Measurements from ENCODE around the gene DNAAF2.
"Not testable (repeated sequence)": the region's sequence is repeated elsewhere in the genome, so short reads cannot be mapped to it uniquely, and the experiment has no call there.

The DNAAF2 gene, protein sequence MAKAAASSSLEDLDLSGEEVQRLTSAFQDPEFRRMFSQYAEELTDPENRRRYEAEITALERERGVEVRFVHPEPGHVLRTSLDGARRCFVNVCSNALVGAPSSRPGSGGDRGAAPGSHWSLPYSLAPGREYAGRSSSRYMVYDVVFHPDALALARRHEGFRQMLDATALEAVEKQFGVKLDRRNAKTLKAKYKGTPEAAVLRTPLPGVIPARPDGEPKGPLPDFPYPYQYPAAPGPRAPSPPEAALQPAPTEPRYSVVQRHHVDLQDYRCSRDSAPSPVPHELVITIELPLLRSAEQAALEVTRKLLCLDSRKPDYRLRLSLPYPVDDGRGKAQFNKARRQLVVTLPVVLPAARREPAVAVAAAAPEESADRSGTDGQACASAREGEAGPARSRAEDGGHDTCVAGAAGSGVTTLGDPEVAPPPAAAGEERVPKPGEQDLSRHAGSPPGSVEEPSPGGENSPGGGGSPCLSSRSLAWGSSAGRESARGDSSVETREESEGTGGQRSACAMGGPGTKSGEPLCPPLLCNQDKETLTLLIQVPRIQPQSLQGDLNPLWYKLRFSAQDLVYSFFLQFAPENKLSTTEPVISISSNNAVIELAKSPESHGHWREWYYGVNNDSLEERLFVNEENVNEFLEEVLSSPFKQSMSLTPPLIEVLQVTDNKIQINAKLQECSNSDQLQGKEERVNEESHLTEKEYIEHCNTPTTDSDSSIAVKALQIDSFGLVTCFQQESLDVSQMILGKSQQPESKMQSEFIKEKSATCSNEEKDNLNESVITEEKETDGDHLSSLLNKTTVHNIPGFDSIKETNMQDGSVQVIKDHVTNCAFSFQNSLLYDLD

DNA sequence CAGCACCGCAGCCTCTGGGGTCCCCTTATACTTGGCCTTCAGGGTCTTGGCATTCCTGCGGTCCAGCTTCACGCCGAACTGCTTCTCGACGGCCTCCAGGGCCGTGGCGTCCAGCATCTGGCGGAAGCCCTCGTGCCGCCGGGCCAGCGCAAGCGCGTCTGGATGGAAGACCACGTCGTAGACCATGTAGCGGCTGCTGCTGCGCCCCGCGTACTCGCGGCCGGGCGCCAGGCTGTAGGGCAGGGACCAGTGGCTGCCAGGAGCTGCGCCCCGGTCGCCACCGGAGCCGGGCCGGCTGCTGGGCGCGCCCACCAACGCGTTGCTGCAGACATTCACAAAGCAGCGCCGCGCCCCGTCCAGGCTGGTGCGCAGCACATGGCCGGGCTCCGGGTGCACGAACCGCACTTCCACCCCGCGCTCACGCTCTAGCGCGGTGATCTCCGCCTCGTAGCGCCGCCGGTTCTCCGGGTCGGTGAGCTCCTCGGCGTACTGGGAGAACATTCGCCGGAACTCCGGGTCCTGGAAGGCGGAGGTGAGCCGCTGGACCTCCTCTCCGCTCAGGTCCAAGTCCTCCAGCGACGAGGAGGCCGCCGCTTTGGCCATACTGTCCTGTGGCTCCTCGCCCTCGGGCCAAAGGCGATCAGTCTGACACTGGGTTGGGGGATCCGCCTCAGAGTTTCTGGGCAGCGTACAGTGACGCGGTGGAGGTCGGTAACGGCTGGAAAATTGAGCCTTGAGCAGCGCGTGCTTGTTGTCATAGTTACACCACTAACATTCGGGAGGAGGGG lies at the start of gene DNAAF2:
Gene DNAAF2, minus strand, starts transcription at position 698 of the 788 bp plus-strand sequence. Its CDS starts 95 bp downstream, at position 603.
- Histone ChIP-seq H3K9ac (ENCODE audit: low read depth, low read length) (peak within 1 kb of the TSS; percentile 99), H3K9me3 (ENCODE audit: control insufficient read depth, insufficient read depth, low read length) (no peaks in the 10 kb centered on the region), H3K36me3 (ENCODE audit: insufficient read depth, low read length) (peaks cover 7% of the 10 kb centered on the region; the same call in 1 of the 2 replicates), H3K4me1 (ENCODE audit: insufficient read depth, low read length) (no peaks in the 10 kb centered on the region)

DNA sequence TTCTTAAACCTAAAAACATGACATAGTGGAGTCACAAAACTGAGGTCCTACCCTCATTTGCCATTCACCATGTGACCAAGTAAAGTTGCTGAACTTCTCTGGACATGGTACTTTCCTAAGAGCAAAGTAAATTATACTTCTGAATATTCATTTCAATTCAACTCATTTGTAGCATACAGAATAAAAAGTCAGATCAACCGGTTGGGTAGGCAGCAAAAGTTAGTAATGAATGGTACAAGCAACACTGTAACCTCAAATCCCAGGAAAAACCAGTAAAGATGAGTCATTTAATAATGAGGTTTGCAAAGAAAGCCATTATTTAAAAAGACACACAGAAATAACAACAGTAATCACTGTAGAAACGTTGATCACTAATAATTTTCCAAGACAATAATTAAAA lies 44.2 kb upstream of the DNAAF2 start:
- no peak overlapping the region for H3K9ac ChIP-seq (ENCODE audit: low read depth, low read length)
- no peaks in the 10 kb centered on the region for H3K4me1 ChIP-seq (ENCODE audit: insufficient read depth, low read length)
- peaks cover 2% of the 10 kb centered on the region; the same call in 1 of the 2 replicates for H3K9me3 ChIP-seq (ENCODE audit: control insufficient read depth, insufficient read depth, low read length)
- no peaks in the 10 kb centered on the region for H3K36me3 ChIP-seq (ENCODE audit: insufficient read depth, low read length)

DNA sequence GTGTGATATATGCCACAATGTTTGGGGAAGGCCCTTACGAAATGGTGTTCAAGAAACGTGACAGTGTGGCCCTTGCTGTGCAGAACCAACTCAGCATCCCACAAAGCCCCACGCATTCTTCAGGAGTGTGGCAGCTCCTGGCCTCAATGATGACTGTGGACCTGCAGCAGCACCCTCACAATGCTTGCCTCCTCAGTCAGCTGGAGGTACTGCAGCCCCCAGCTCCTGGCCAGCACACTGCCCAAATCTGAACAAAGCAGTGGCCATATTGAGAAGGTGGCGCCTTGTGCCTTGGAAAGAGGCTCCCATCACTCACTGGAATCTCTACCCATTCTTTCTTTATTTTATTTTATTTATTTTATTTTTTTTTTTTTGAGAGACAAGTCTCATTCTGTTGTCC lies 42.6 kb upstream of the DNAAF2 start:
- Histone ChIP-seq H3K36me3 (ENCODE audit: insufficient read depth, low read length) (no peaks in the 10 kb centered on the region), H3K9me3 (ENCODE audit: control insufficient read depth, insufficient read depth, low read length) (peaks cover 2% of the 10 kb centered on the region; the same call in 1 of the 2 replicates), H3K9ac (ENCODE audit: low read depth, low read length) (no peak overlapping the region), H3K4me1 (ENCODE audit: insufficient read depth, low read length) (no peaks in the 10 kb centered on the region)

DNA sequence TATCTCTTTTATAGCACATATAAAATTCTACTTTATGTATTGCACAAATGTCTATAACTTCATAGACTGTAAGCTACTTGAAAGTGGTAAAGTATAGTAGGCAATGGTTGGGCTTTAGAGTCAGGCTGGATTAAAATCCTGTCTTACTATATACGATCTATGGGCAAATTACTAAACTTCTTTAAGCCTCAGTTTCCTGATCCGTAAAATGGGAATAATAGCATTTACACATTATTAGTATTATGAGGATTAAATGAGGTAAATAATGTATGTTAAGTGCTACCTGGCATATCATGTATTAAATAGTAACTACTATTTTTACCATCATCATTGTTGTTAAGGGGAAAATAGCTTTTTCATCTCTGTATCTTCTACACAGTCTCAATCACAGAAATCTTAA lies 38.5 kb upstream of the DNAAF2 start:
- peaks cover 2% of the 10 kb centered on the region; the same call in 1 of the 2 replicates for H3K9me3 ChIP-seq (ENCODE audit: control insufficient read depth, insufficient read depth, low read length)
- H3K9ac ChIP-seq (ENCODE audit: low read depth, low read length): no peak overlapping the region
- peaks cover 7% of the 10 kb centered on the region for H3K36me3 ChIP-seq (ENCODE audit: insufficient read depth, low read length)
- H3K4me1 ChIP-seq (ENCODE audit: insufficient read depth, low read length): no peaks in the 10 kb centered on the region

DNA sequence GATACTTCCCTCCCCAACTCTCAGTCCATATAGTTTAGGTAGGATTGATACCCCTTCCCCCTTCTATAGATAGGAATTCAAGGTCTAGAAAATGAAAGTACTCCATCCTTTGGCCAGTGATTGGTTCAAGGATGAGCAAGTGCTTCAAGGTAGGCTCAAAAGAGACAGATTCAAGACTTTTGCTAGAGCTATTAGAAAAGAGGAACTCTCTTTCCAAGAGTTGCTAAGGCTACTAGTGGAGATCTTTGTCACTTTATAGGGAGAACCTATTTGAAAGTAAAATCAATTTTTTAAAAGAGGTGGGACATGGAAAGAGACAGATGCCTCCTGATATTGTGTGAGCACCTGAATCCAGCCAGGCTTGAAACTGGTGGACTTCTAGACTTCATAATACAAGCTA lies 35.4 kb upstream of the DNAAF2 start:
- Histone ChIP-seq H3K9ac (ENCODE audit: low read depth, low read length) (no peak overlapping the region), H3K9me3 (ENCODE audit: control insufficient read depth, insufficient read depth, low read length) (no peaks in the 10 kb centered on the region), H3K4me1 (ENCODE audit: insufficient read depth, low read length) (no peaks in the 10 kb centered on the region), H3K36me3 (ENCODE audit: insufficient read depth, low read length) (peaks cover 7% of the 10 kb centered on the region)

DNA sequence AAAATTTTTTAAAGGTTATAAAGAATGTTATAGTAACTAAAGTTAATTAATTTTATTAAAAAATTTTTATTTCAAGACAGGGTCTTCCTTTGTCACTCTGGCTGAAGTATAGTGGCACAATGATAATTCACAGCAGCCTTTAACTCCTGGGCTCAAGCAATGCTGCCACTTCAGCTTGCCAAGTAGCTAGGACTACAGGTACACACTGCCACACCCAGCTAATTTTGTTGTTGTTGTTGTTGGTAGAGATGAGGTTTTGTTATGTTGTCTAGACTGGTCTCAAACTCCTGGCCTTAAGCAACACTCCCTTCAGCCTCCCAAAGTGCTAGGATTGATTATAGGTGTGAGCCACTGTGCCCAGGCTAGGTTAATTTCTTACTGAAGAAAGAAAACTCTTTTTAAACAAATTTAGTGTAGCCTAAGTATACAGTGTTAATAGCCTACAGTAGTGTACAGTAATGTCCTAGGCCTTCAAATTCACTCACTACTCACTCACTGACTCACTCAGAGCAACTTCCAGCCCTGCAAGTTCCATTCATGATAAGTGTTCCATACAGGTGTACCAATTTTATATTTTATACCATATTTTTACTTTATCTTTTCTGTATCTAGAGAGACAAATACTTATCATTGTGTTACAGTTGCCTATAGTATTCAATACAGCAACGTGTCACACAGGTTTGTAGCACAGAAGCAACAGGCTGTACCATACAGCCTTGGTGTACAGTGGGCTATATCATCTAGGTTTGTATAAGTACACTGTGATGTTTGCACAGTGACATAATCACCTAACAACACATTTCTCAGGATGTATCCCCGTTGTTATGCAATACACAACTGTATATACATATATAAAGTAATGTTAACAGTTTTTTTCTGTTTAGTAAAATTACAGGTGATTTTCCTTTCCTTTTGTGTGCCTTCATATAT lies 24.7 kb upstream of the DNAAF2 start:
- Histone ChIP-seq H3K9ac (ENCODE audit: low read depth, low read length) (no peak overlapping the region), H3K4me1 (ENCODE audit: insufficient read depth, low read length) (no peaks in the 10 kb centered on the region), H3K36me3 (ENCODE audit: insufficient read depth, low read length) (no peaks in the 10 kb centered on the region), H3K9me3 (ENCODE audit: control insufficient read depth, insufficient read depth, low read length) (no peaks in the 10 kb centered on the region)

DNA sequence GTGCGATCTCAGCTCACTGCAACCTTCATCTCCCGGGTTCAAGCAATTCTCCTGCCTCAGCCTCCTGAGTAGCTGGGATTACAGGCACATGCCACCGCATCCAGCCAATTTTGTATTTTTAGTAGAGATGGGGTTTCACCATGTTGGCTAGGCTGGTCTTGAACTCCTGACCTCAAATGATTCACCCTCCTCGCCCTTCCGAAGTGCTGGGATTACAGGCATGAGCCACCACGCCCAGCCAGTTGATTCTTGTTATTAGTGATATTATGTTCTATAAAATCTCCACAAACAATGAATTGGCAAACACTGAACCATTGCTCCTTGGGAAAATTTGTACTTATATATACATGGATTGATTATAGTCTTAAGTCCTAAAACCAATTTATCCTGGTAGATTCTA lies 22.5 kb upstream of the DNAAF2 start:
- not testable (repeated sequence) for H3K9me3 ChIP-seq (ENCODE audit: control insufficient read depth, insufficient read depth, low read length); H3K36me3 ChIP-seq (ENCODE audit: insufficient read depth, low read length); H3K9ac ChIP-seq (ENCODE audit: low read depth, low read length); H3K4me1 ChIP-seq (ENCODE audit: insufficient read depth, low read length)

DNA sequence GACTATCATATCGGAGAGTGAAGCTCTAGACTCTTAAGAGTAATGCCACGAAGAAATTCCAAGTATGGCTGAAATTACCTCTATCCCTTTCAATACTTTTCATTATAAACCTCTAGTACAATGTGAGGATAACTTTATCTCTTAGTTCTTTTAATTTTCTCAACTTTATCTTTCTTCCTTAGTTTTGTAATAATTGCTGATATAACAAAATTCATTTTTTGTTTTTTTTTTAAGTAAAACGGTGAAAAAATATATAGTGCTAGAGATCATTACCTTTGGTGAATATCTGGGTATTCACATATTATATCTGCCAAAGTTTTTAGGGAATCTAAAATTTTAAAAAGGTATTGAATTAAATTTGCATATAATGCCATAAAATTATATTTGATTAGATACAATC lies 19.5 kb upstream of the DNAAF2 start:
- Histone ChIP-seq H3K9me3 (ENCODE audit: control insufficient read depth, insufficient read depth, low read length) (no peaks in the 10 kb centered on the region), H3K4me1 (ENCODE audit: insufficient read depth, low read length) (no peaks in the 10 kb centered on the region), H3K9ac (ENCODE audit: low read depth, low read length) (no peak overlapping the region), H3K36me3 (ENCODE audit: insufficient read depth, low read length) (no peaks in the 10 kb centered on the region; the same call in 1 of the 2 replicates)

DNA sequence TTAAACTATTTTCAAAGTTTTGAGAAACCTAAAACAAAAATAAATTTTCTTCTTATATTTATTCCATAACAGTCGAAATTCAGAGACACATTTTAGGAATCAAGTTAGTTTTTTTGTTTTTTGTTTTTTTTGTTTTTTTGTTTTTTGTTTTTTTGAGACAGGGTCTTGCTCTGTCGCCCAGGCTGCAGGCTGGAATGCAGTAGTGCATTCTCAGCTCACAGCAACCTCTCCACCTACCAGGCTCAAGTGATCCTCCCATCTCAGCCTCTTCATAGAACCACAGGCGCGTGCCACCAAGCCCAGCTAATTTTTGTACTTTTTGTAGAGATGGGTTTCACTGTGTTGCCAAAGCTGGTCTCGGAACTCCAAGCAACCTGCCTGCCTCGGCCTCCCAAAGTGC lies 18.5 kb upstream of the DNAAF2 start:
- H3K36me3 ChIP-seq (ENCODE audit: insufficient read depth, low read length): no peaks in the 10 kb centered on the region; the same call in 1 of the 2 replicates
- no peak overlapping the region for H3K9ac ChIP-seq (ENCODE audit: low read depth, low read length)
- no peaks in the 10 kb centered on the region for H3K4me1 ChIP-seq (ENCODE audit: insufficient read depth, low read length)
- no peaks in the 10 kb centered on the region for H3K9me3 ChIP-seq (ENCODE audit: control insufficient read depth, insufficient read depth, low read length)

DNA sequence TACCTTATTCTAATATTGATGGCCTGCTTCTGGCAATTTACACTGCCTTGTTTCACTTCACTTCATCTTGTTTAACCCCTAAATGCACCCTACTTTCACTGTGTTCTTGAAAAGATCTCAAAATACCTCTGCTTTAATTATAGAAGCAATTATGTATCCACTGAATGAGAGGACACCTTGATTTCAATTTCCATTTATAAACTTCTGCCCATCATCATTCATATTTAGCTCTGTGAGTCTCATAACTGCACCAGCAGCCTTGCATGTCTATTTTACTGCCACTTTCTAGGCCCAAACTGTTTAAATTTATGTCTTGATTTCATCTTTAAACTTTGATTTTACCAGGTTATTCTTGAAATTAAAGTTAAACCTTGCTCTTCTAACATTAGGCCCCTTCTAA lies 7.1 kb upstream of the DNAAF2 start:
- H3K9me3 ChIP-seq (ENCODE audit: control insufficient read depth, insufficient read depth, low read length): no peaks in the 10 kb centered on the region
- H3K36me3 ChIP-seq (ENCODE audit: insufficient read depth, low read length): peaks cover 12% of the 10 kb centered on the region; the same call in 1 of the 2 replicates
- H3K9ac ChIP-seq (ENCODE audit: low read depth, low read length): no peak overlapping the region
- no peaks in the 10 kb centered on the region for H3K4me1 ChIP-seq (ENCODE audit: insufficient read depth, low read length)

DNA sequence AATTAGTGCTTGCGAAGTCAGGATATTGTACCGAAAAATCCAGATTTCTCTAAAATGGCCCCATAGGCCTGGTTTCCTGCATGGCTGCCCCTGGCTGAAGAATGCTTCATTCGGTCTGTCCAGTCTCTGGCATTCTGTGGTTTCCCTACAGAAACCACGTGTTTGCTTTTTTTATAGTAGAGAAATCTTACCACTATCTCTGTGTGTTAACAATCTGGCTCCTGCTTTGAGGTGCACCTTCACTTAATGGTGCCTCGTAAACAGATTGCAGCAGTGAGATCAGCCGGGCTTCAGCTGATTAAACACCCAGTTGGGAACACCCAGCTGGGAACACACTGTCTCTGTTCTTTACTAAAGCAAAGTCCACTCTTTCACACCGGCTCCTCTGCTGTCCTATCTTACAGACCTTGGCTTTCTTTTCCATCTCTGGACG lies 6.7 kb upstream of the DNAAF2 start:
- Histone ChIP-seq H3K36me3 (ENCODE audit: insufficient read depth, low read length) (peaks cover 12% of the 10 kb centered on the region; the same call in 1 of the 2 replicates), H3K9ac (ENCODE audit: low read depth, low read length) (no peak overlapping the region), H3K9me3 (ENCODE audit: control insufficient read depth, insufficient read depth, low read length) (no peaks in the 10 kb centered on the region), H3K4me1 (ENCODE audit: insufficient read depth, low read length) (no peaks in the 10 kb centered on the region)

DNA sequence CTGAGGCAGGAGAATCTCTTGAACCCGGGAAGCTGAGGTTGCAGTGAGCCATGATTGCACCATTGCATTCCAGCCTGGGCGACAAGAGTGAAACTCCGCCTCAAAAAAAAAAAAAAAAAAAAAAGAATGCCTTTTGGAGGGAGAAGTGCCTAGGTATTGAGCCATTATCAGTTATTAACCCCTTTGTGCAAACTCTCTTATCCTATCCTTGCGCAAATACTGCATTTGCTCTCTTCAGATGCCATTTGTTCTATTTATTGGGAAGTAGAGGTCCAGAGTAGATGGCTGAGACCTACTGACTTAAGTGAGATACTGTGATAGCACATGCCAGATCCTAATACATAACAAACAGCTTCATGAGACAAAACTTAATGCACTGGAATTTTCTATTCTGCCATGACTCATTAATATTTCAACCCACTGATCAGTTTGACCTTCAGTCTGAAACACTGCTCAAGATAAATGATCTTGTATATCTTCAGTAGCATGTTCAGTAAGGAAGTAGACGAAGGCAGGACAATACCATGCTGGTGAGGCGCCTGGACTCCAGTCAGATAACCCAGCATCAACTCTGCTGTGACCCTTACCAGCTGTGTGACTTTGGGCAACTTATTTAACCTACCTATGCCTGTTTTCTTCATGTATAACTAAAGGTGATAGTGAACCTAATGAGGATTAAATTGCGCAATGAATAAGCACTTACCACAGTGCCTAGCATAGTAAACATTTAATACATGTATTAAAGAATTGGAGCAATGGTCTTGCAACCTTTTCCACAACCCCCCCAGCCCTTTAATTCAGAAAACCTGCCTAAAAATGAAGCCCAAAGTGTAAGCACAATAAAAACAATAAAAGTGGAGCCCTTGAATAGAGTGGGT lies 5.7 kb upstream of the DNAAF2 start:
- peaks cover 12% of the 10 kb centered on the region; the same call in 1 of the 2 replicates for H3K36me3 ChIP-seq (ENCODE audit: insufficient read depth, low read length)
- H3K4me1 ChIP-seq (ENCODE audit: insufficient read depth, low read length): no peaks in the 10 kb centered on the region
- H3K9me3 ChIP-seq (ENCODE audit: control insufficient read depth, insufficient read depth, low read length): no peaks in the 10 kb centered on the region
- no peak overlapping the region for H3K9ac ChIP-seq (ENCODE audit: low read depth, low read length)

Measured in ES-I3 (cell line).